ENCODE results near the gene SYNE1.
"Not testable (repeated sequence)": the region's sequence is repeated elsewhere in the genome, so short reads cannot be mapped to it uniquely, and the experiment has no call there.

SYNE1 gene

GRCh38 chr6:152651986-152652385 lies 14.8 kb upstream of the SYNE1 start:
- no peaks in the 10 kb centered on the region for H3K36me3 ChIP-seq (ENCODE audit: control insufficient read depth in 2 of 2, insufficient read depth in 2 of 2, low read length in 2 of 2)
- H3K9me3 ChIP-seq (ENCODE audit: control insufficient read depth in 2 of 2, low read length in 2 of 2), result no peaks in the 10 kb centered on the region
- no peaks in the 10 kb centered on the region for H3K27me3 ChIP-seq (ENCODE audit: control insufficient read depth in 2 of 2, insufficient read depth in 2 of 2, low read length in 2 of 2)
- no peaks in the 10 kb centered on the region for H3K4me1 ChIP-seq (ENCODE audit: control insufficient read depth in 2 of 2, insufficient read depth in 2 of 2, low read length in 2 of 2)
- H3K9ac ChIP-seq (ENCODE audit: low read depth in 1 of 2, low read length in 2 of 2), result no peak overlapping the region
- H3K27ac ChIP-seq (ENCODE audit: low read depth in 2 of 2, low read length in 2 of 2), result no peak overlapping the region
- H3K4me3 ChIP-seq (ENCODE audit: low read length in 2 of 2), result no peak overlapping the region

- no peaks in the 10 kb centered on the region for H3K27me3 ChIP-seq (ENCODE audit: control insufficient read depth in 2 of 2, insufficient read depth in 2 of 2, low read length in 2 of 2)
- no peak overlapping the region for H3K27ac ChIP-seq (ENCODE audit: low read depth in 2 of 2, low read length in 2 of 2)
These were observed 10.9 kb upstream of the SYNE1 start for GRCh38 chr6:152648105-152648504.

DNA sequence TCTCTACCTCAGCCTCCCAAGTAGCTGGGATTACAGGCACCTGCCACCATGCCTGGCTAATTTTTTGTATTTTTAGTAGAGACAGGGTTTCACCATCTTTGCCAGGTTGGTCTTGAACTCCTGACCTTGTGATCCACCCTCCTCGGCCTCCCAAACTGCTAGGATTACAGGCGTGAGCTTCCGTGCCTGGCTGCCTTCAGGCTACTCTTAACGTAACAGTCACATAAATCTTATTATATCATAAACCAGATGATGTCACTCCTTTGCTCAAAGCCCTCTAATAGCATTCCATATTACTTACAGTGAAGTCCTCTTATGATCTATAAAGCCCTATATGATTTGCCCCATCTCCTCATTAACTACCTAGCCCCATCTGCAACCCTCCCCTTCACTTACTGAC lies 9.6 kb upstream of the SYNE1 start:
- H3K4me1 ChIP-seq (ENCODE audit: control insufficient read depth in 2 of 2, insufficient read depth in 2 of 2, low read length in 2 of 2); H3K36me3 ChIP-seq (ENCODE audit: control insufficient read depth in 2 of 2, insufficient read depth in 2 of 2, low read length in 2 of 2); H3K9ac ChIP-seq (ENCODE audit: low read depth in 1 of 2, low read length in 2 of 2); H3K27me3 ChIP-seq (ENCODE audit: control insufficient read depth in 2 of 2, insufficient read depth in 2 of 2, low read length in 2 of 2); H3K4me3 ChIP-seq (ENCODE audit: low read length in 2 of 2); H3K27ac ChIP-seq (ENCODE audit: low read depth in 2 of 2, low read length in 2 of 2); H3K9me3 ChIP-seq (ENCODE audit: control insufficient read depth in 2 of 2, low read length in 2 of 2): not testable (repeated sequence)

More at GRCh38 chr6:152648105-152648504, 10.9 kb upstream of the SYNE1 start:
- no peak overlapping the region for H3K4me3 ChIP-seq (ENCODE audit: low read length in 2 of 2)
- no peaks in the 10 kb centered on the region for H3K9me3 ChIP-seq (ENCODE audit: control insufficient read depth in 2 of 2, low read length in 2 of 2)
- H3K4me1 ChIP-seq (ENCODE audit: control insufficient read depth in 2 of 2, insufficient read depth in 2 of 2, low read length in 2 of 2), result no peaks in the 10 kb centered on the region
- H3K36me3 ChIP-seq (ENCODE audit: control insufficient read depth in 2 of 2, insufficient read depth in 2 of 2, low read length in 2 of 2), result no peaks in the 10 kb centered on the region
- no peak overlapping the region for H3K9ac ChIP-seq (ENCODE audit: low read depth in 1 of 2, low read length in 2 of 2)

GRCh38 chr6:152642578-152643375 lies 5.6 kb upstream of the SYNE1 start:
- no peaks in the 10 kb centered on the region for H3K27me3 ChIP-seq (ENCODE audit: control insufficient read depth in 2 of 2, insufficient read depth in 2 of 2, low read length in 2 of 2)
- H3K36me3 ChIP-seq (ENCODE audit: control insufficient read depth in 2 of 2, insufficient read depth in 2 of 2, low read length in 2 of 2), result no peaks in the 10 kb centered on the region
- no peaks in the 10 kb centered on the region for H3K9me3 ChIP-seq (ENCODE audit: control insufficient read depth in 2 of 2, low read length in 2 of 2)
- H3K4me3 ChIP-seq (ENCODE audit: low read length in 2 of 2), result no peak overlapping the region
- no peak overlapping the region for H3K9ac ChIP-seq (ENCODE audit: low read depth in 1 of 2, low read length in 2 of 2)
- no peak overlapping the region for H3K27ac ChIP-seq (ENCODE audit: low read depth in 2 of 2, low read length in 2 of 2)
- no peaks in the 10 kb centered on the region for H3K4me1 ChIP-seq (ENCODE audit: control insufficient read depth in 2 of 2, insufficient read depth in 2 of 2, low read length in 2 of 2)

- Histone ChIP-seq H3K36me3 (ENCODE audit: control insufficient read depth in 2 of 2, insufficient read depth in 2 of 2, low read length in 2 of 2) (no peaks in the 10 kb centered on the region), H3K27ac (ENCODE audit: low read depth in 2 of 2, low read length in 2 of 2) (peak overlapping the region in 1 of 2 donors; percentile 38), H3K9me3 (ENCODE audit: control insufficient read depth in 2 of 2, low read length in 2 of 2) (no peaks in the 10 kb centered on the region), H3K9ac (ENCODE audit: low read depth in 1 of 2, low read length in 2 of 2) (peak overlapping the region in 1 of 2 donors; percentile 14), H3K27me3 (ENCODE audit: control insufficient read depth in 2 of 2, insufficient read depth in 2 of 2, low read length in 2 of 2) (peaks cover 0 to 4% of the 10 kb centered on the region in 2 donors), H3K4me3 (ENCODE audit: low read length in 2 of 2) (peak overlapping the region; percentile 37 to 74), H3K4me1 (ENCODE audit: control insufficient read depth in 2 of 2, insufficient read depth in 2 of 2, low read length in 2 of 2) (no peaks in the 10 kb centered on the region)
These were observed 410 bp downstream of the SYNE1 start for GRCh38 chr6:152636609-152637295.

DNA sequence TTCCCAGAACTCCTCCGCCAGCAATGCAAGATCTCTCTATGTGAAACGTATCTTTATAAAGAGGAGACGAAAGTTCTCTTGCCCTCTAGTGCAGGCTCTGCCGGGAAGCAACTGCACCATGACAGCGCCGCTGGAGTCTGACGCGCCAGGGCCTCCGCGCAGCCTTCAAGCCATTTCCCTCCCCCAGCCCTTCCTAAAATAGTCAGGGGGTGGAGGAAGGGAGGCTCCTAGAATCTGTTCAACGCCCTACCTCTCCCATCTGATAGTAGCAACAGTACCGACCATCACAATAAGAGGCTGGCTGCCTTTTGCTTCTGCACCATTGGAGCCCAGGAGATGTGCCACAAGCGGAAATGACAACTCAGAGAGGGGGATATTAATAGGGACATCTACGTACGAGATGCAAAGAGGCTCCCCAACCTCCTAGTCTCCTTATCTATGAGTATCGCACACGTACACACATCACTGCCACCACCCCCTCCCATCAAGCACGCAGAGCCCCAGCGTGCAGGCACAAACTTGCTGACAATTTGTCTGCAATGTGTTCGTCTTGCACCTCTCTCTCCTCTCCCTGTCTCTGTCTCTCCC lies 1.0 kb downstream of the SYNE1 start:
- Histone ChIP-seq H3K27me3 (ENCODE audit: control insufficient read depth in 2 of 2, insufficient read depth in 2 of 2, low read length in 2 of 2) (peaks cover 0 to 4% of the 10 kb centered on the region in 2 donors), H3K27ac (ENCODE audit: low read depth in 2 of 2, low read length in 2 of 2) (peak overlapping the region in 1 of 2 donors; percentile 38), H3K9ac (ENCODE audit: low read depth in 1 of 2, low read length in 2 of 2) (peak overlapping the region; percentile 14), H3K4me3 (ENCODE audit: low read length in 2 of 2) (peak overlapping the region; percentile 37 to 74), H3K4me1 (ENCODE audit: control insufficient read depth in 2 of 2, insufficient read depth in 2 of 2, low read length in 2 of 2) (no peaks in the 10 kb centered on the region), H3K36me3 (ENCODE audit: control insufficient read depth in 2 of 2, insufficient read depth in 2 of 2, low read length in 2 of 2) (no peaks in the 10 kb centered on the region), H3K9me3 (ENCODE audit: control insufficient read depth in 2 of 2, low read length in 2 of 2) (no peaks in the 10 kb centered on the region)

DNA sequence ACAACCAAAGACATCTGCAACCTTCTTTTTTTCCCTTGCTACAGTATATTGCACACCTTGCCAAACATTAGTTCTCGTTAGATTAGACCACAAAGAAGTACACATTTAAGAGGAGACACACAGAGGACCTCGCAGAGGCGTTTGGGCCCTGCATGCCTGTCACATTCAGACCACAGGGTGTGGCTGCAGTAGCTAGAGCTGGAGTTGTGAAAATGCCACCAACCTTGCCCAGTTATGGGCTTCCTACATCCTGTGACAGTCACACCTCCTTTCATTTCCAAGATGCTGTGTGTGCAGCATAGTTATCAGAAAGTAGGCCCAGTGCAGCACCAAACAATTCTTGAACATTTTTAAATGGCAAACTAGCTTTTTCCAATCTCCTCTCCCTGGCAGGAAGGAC lies 2.4 kb downstream of the SYNE1 start:
- no peaks in the 10 kb centered on the region for H3K36me3 ChIP-seq (ENCODE audit: control insufficient read depth in 2 of 2, insufficient read depth in 2 of 2, low read length in 2 of 2)
- no peak overlapping the region for H3K4me3 ChIP-seq (ENCODE audit: low read length in 2 of 2)
- H3K9me3 ChIP-seq (ENCODE audit: control insufficient read depth in 2 of 2, low read length in 2 of 2), result no peaks in the 10 kb centered on the region
- H3K27ac ChIP-seq (ENCODE audit: low read depth in 2 of 2, low read length in 2 of 2), result no peak overlapping the region
- peaks cover 0 to 4% of the 10 kb centered on the region in 2 donors for H3K27me3 ChIP-seq (ENCODE audit: control insufficient read depth in 2 of 2, insufficient read depth in 2 of 2, low read length in 2 of 2)
- H3K9ac ChIP-seq (ENCODE audit: low read depth in 1 of 2, low read length in 2 of 2), result no peak overlapping the region
- H3K4me1 ChIP-seq (ENCODE audit: control insufficient read depth in 2 of 2, insufficient read depth in 2 of 2, low read length in 2 of 2), result no peaks in the 10 kb centered on the region

GRCh38 chr6:152632121-152632782 lies 4.9 kb downstream of the SYNE1 start:
- H3K9ac ChIP-seq (ENCODE audit: low read depth in 1 of 2, low read length in 2 of 2), result no peak overlapping the region
- H3K36me3 ChIP-seq (ENCODE audit: control insufficient read depth in 2 of 2, insufficient read depth in 2 of 2, low read length in 2 of 2), result no peaks in the 10 kb centered on the region
- no peaks in the 10 kb centered on the region for H3K4me1 ChIP-seq (ENCODE audit: control insufficient read depth in 2 of 2, insufficient read depth in 2 of 2, low read length in 2 of 2)
- peaks cover 0 to 4% of the 10 kb centered on the region in 2 donors for H3K27me3 ChIP-seq (ENCODE audit: control insufficient read depth in 2 of 2, insufficient read depth in 2 of 2, low read length in 2 of 2)
- no peak overlapping the region for H3K4me3 ChIP-seq (ENCODE audit: low read length in 2 of 2)
- H3K27ac ChIP-seq (ENCODE audit: low read depth in 2 of 2, low read length in 2 of 2), result no peak overlapping the region
- no peaks in the 10 kb centered on the region for H3K9me3 ChIP-seq (ENCODE audit: control insufficient read depth in 2 of 2, low read length in 2 of 2)

- Histone ChIP-seq H3K27me3 (ENCODE audit: control insufficient read depth in 2 of 2, insufficient read depth in 2 of 2, low read length in 2 of 2) (peaks cover 0 to 3% of the 10 kb centered on the region in 2 donors), H3K4me3 (ENCODE audit: low read length in 2 of 2) (no peak overlapping the region), H3K9ac (ENCODE audit: low read depth in 1 of 2, low read length in 2 of 2) (no peak overlapping the region), H3K4me1 (ENCODE audit: control insufficient read depth in 2 of 2, insufficient read depth in 2 of 2, low read length in 2 of 2) (no peaks in the 10 kb centered on the region), H3K27ac (ENCODE audit: low read depth in 2 of 2, low read length in 2 of 2) (no peak overlapping the region), H3K36me3 (ENCODE audit: control insufficient read depth in 2 of 2, insufficient read depth in 2 of 2, low read length in 2 of 2) (no peaks in the 10 kb centered on the region), H3K9me3 (ENCODE audit: control insufficient read depth in 2 of 2, low read length in 2 of 2) (no peaks in the 10 kb centered on the region)
These were observed 5.8 kb downstream of the SYNE1 start for GRCh38 chr6:152631376-152631775.

DNA sequence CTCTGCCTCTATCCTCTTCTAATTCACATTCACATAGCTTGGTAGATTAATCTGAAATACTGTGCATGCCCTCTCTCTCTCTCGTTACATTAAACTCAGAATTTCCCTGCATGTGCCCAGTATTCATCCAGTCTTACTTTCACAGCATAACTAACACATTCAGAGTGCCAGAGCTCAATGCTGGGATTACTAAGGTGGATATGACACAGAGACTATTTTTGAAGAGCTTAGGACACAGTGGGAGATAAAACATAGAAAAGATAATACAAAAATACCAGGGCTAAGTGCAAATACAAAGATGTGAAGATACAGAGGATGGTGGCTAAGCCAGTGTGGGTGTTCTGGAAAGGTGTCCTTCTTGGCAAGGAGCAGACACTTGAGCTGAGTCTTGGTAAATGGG lies 6.3 kb downstream of the SYNE1 start:
- Histone ChIP-seq H3K36me3 (ENCODE audit: control insufficient read depth in 2 of 2, insufficient read depth in 2 of 2, low read length in 2 of 2) (no peaks in the 10 kb centered on the region), H3K9ac (ENCODE audit: low read depth in 1 of 2, low read length in 2 of 2) (no peak overlapping the region), H3K4me3 (ENCODE audit: low read length in 2 of 2) (no peak overlapping the region), H3K4me1 (ENCODE audit: control insufficient read depth in 2 of 2, insufficient read depth in 2 of 2, low read length in 2 of 2) (no peaks in the 10 kb centered on the region), H3K27me3 (ENCODE audit: control insufficient read depth in 2 of 2, insufficient read depth in 2 of 2, low read length in 2 of 2) (no peaks in the 10 kb centered on the region), H3K9me3 (ENCODE audit: control insufficient read depth in 2 of 2, low read length in 2 of 2) (no peaks in the 10 kb centered on the region), H3K27ac (ENCODE audit: low read depth in 2 of 2, low read length in 2 of 2) (no peak overlapping the region)
